Measurements from ENCODE around the gene BCL2. TPM values are rescaled to one million over a fixed set of nuclear protein-coding genes. Genes with fewer than 3 reads are reported as not detected.

BCL2 gene
- total RNA-seq, 1 experiment from 2014 or later = 2.6 TPM

- Mint-ChIP-seq H3K4me1 (no peaks in the 10 kb centered on the region), H3K27me3 (ENCODE audit: low read depth) (no peaks in the 10 kb centered on the region), H3K27ac (no peak overlapping the region), H3K36me3 (no peaks in the 10 kb centered on the region), H3K9me3 (peaks cover 15% of the 10 kb centered on the region), H3K4me3 (no peak overlapping the region)
- ChIA-PET CTCF (no interaction called here), POLR2A (no interaction called here)
- no peak for ATAC-seq
- no peak for DNase-seq (ENCODE audit: low spot score)
- TF ChIP-seq ZNF281 (CRISPR knock-in tag; IDR thresholded peaks at IDR 0.05) (no peak), ELF4 (CRISPR knock-in tag; IDR thresholded peaks at IDR 0.05; ENCODE audit: low read depth) (no peak), CREB1 (CRISPR knock-in tag; IDR thresholded peaks at IDR 0.05) (no peak), GABPB1 (CRISPR knock-in tag; IDR thresholded peaks at IDR 0.05) (peak; percentile 65)
These were observed 106.2 kb downstream of the BCL2 start for GRCh38 chr18:63213331-63213900.

GRCh38 chr18:63210521-63210920 lies 109.0 kb downstream of the BCL2 start:
- no peaks in the 10 kb centered on the region for H3K27me3 Mint-ChIP-seq (ENCODE audit: low read depth)
- H3K36me3 Mint-ChIP-seq = no peaks in the 10 kb centered on the region
- H3K9me3 Mint-ChIP-seq = peaks cover 5% of the 10 kb centered on the region
- ATAC-seq = no peak
- H3K4me3 Mint-ChIP-seq = no peak overlapping the region
- no peak overlapping the region for H3K27ac Mint-ChIP-seq
- DNase-seq (ENCODE audit: low spot score) = no peak
- no peak for TF ChIP-seq CREB1 (CRISPR knock-in tag; IDR thresholded peaks at IDR 0.05)
- TF ChIP-seq ZNF263 (CRISPR knock-in tag; IDR thresholded peaks at IDR 0.05; ENCODE audit: low read depth) = no peak
- TF ChIP-seq MAX (CRISPR knock-in tag; IDR thresholded peaks at IDR 0.05) = no peak
- no peak for TF ChIP-seq ZNF138 (CRISPR knock-in tag; conservative IDR thresholded peaks at IDR 0.05)
- no peak for TF ChIP-seq OVOL2 (CRISPR knock-in tag; IDR thresholded peaks at IDR 0.05; ENCODE audit: borderline replicate concordance)
- no peak for TF ChIP-seq ATF2 (CRISPR knock-in tag; IDR thresholded peaks at IDR 0.05; ENCODE audit: borderline replicate concordance, low read depth)
- TF ChIP-seq JUN (CRISPR knock-in tag; IDR thresholded peaks at IDR 0.05) = no peak
- no peak for TF ChIP-seq AFF4 (CRISPR knock-in tag; IDR thresholded peaks at IDR 0.05; ENCODE audit: borderline replicate concordance)
- no peak for TF ChIP-seq ATF1 (CRISPR knock-in tag; IDR thresholded peaks at IDR 0.05)
- TF ChIP-seq IRF1 (CRISPR knock-in tag; IDR thresholded peaks at IDR 0.05) = no peak
- TF ChIP-seq ZBTB21 (CRISPR knock-in tag; IDR thresholded peaks at IDR 0.05; ENCODE audit: borderline replicate concordance) = no peak
- TF ChIP-seq HMGA2 (CRISPR knock-in tag; IDR thresholded peaks at IDR 0.05) = no peak
- no peak for TF ChIP-seq RORB (CRISPR knock-in tag; IDR thresholded peaks at IDR 0.05)
- no peak for TF ChIP-seq NFE2L1 (CRISPR knock-in tag; IDR thresholded peaks at IDR 0.05)
- TF ChIP-seq SMAD4 (CRISPR knock-in tag; IDR thresholded peaks at IDR 0.05) = no peak
- TF ChIP-seq E2F1 (CRISPR knock-in tag; IDR thresholded peaks at IDR 0.05) = no peak
- TF ChIP-seq ZNF396 (CRISPR knock-in tag; IDR thresholded peaks at IDR 0.05; ENCODE audit: borderline replicate concordance) = no peak
- H3K4me1 Mint-ChIP-seq = peaks cover 3% of the 10 kb centered on the region
- CTCF ChIA-PET = no interaction called here
- POLR2A ChIA-PET = interaction anchor here (0.6 kb wide), 2 partner anchors 48 to 794 kb away, joined by 3 to 4 read pairs; no protein-coding TSS in a partner anchor
